CD14-positive monocyte (primary cell): Measurements from ENCODE around the gene FNDC3B. TPM values are rescaled to one million over a fixed set of nuclear protein-coding genes. Genes with fewer than 3 reads are reported as not detected.

Experiments
- DNase-seq, 3 donors: peaks; one replicate each; pipeline ENCODE4 v3.0.0-alpha.2; 2011 to 2022
- H2AFZ ChIP-seq: 2 replicates; pipeline ENCODE4 v1.6.0; 2012; ENCODE audit warnings: mild to moderate bottlenecking, low read depth, low read length, inconsistent platforms; ENCODE audit not compliant: insufficient read depth, poor library complexity, severe bottlenecking
- H3K27ac ChIP-seq, 2 donors: 1 replicate in 1 of 2; 2 replicates in 1 of 2; pipeline ENCODE4 v1.5.1; 2012 to 2013; ENCODE audit warnings: low read length in 2 of 2, control low read depth in 1 of 2, inconsistent platforms in 1 of 2, low read depth in 1 of 2, mild to moderate bottlenecking in 1 of 2
- H3K27me3 ChIP-seq, 2 donors: one replicate each; pipeline versions ENCODE4 v1.6.0 to v1.6.1; 2011 to 2013; ENCODE audit warnings: low read length in 2 of 2; ENCODE audit not compliant: control insufficient read depth in 2 of 2, insufficient read depth in 2 of 2
- H3K36me3 ChIP-seq, 2 donors: replicated peaks in 1 of 2; 1 replicate in 1 of 2; 2 replicates in 1 of 2; pipeline versions ENCODE4 v1.5.1 to v1.6.1; 2012 to 2013; ENCODE audit warnings: low read length in 2 of 2, control low read depth in 1 of 2, inconsistent platforms in 1 of 2, mild to moderate bottlenecking in 1 of 2; ENCODE audit not compliant: insufficient read depth in 2 of 2, control insufficient read depth in 1 of 2
- H3K4me1 ChIP-seq, 2 donors: 1 replicate in 1 of 2; 2 replicates in 1 of 2; pipeline versions ENCODE4 v1.5.1 to v1.6.1; 2012 to 2013; ENCODE audit warnings: low read length in 2 of 2, control low read depth in 1 of 2, inconsistent platforms in 1 of 2, mild to moderate bottlenecking in 1 of 2, moderate library complexity in 1 of 2; ENCODE audit not compliant: insufficient read depth in 2 of 2, control insufficient read depth in 1 of 2
- H3K4me2 ChIP-seq: replicated peaks from 2 replicates; pipeline ENCODE3; 2012; ENCODE audit warnings: low read length, moderate library complexity, mild to moderate bottlenecking; ENCODE audit not compliant: poor library complexity, severe bottlenecking; ENCODE audit errors: extremely low read depth
- H3K4me3 ChIP-seq, 3 experiments: fragments of 200-600 bp in 1 of 3; sonication (generic) in 1 of 3; replicated peaks in 1 of 3; 1 replicate in 2 of 3; 2 replicates in 1 of 3; pipeline ENCODE4 v1.5.1; 2011 to 2013; ENCODE audit warnings: low read length in 3 of 3, mild to moderate bottlenecking in 3 of 3, control low read depth in 2 of 3, low read depth in 2 of 3, inconsistent platforms in 1 of 3, moderate library complexity in 1 of 3
- H3K79me2 ChIP-seq: 2 replicates; pipeline ENCODE4 v1.6.0; 2012; ENCODE audit warnings: mild to moderate bottlenecking, control low read depth, inconsistent platforms, low read length, moderate library complexity; ENCODE audit not compliant: insufficient read depth
- H3K9ac ChIP-seq: 2 replicates; pipeline ENCODE4 v1.6.0; 2017; ENCODE audit warnings: low read length, mild to moderate bottlenecking; ENCODE audit not compliant: insufficient read depth, poor library complexity, severe bottlenecking
- H3K9me3 ChIP-seq, 2 donors: replicated peaks in 1 of 2; 1 replicate in 1 of 2; 2 replicates in 1 of 2; pipeline versions ENCODE4 v1.5.1 to v1.6.1; 2012 to 2013; ENCODE audit warnings: low read length in 2 of 2, control low read depth in 1 of 2; ENCODE audit not compliant: control insufficient read depth in 1 of 2, insufficient read depth in 1 of 2
- H4K20me1 ChIP-seq: 2 replicates; pipeline ENCODE4 v1.6.0; 2012; ENCODE audit warnings: mild to moderate bottlenecking, low read length, control low read depth, moderate library complexity; ENCODE audit not compliant: insufficient read depth
- H3K27ac Mint-ChIP-seq, 7 donors: one replicate each; pipeline ENCODE4 v1.8.0; 2020; ENCODE audit warnings: mild to moderate bottlenecking in 7 of 7, mixed read lengths in 7 of 7, moderate library complexity in 6 of 7, inconsistent platforms in 2 of 7
- H3K27me3 Mint-ChIP-seq, 3 donors: one replicate each; pipeline ENCODE4 v1.8.0; 2021 to 2022; ENCODE audit warnings: low read depth in 3 of 3, mild to moderate bottlenecking in 3 of 3, mixed read lengths in 3 of 3, moderate library complexity in 3 of 3, inconsistent platforms in 1 of 3
- H3K36me3 Mint-ChIP-seq, 2 donors: one replicate each; pipeline ENCODE4 v1.8.0; 2020; ENCODE audit warnings: mixed read lengths in 2 of 2, inconsistent platforms in 1 of 2, mild to moderate bottlenecking in 1 of 2
- H3K4me1 Mint-ChIP-seq: one replicate; pipeline ENCODE4 v1.8.0; 2020; ENCODE audit warnings: mild to moderate bottlenecking, mixed read lengths
- H3K4me3 Mint-ChIP-seq, 2 donors: one replicate each; pipeline ENCODE4 v1.8.0; 2020; ENCODE audit warnings: mild to moderate bottlenecking in 2 of 2, mixed read lengths in 2 of 2, moderate library complexity in 1 of 2
- H3K9me3 Mint-ChIP-seq, 7 donors: one replicate each; pipeline ENCODE4 v1.8.0; 2020 to 2022; ENCODE audit warnings: mixed read lengths in 7 of 7, mild to moderate bottlenecking in 6 of 7, moderate library complexity in 6 of 7, inconsistent platforms in 2 of 7
- CTCF ChIP-seq: fragments of 200-600 bp; IDR thresholded peaks from one replicate; pipeline ENCODE4 v1.8.0; 2022; ENCODE audit warnings: antibody characterized with exemption, mild to moderate bottlenecking
- WGBS: methylation state at CpG from one replicate; pipeline ENCODE4 v1.1.5; 2013; ENCODE audit warnings: missing lambda C conversion rate; ENCODE audit not compliant: insufficient coverage; 5-methylcytosine and 5-hydroxymethylcytosine counted together
- intact Hi-C, 2 donors: fragments of 100-400 bp; cut with micrococcal nuclease; formaldehyde crosslinking; loops; one replicate each; pipeline versions ENCODE4 v1.15.0 to v1.15.1; 2023
- polyA plus RNA-seq, 3 donors: library from polyadenylated mRNA; depleted of rRNA in 1 of 3; unstranded in 2 of 3; stranded (reverse) in 1 of 3; fragments of 300-500 nt in 2 of 3; fragments of >200 nt in 1 of 3; fragmentation: Illumina TruSeq in 2 of 3; gene quantifications; 1 replicate in 2 of 3; 2 replicates in 1 of 3; pipeline ENCODE4 v1.2.3, GENCODE V29; 2012 to 2021

The FNDC3B gene
- polyA plus RNA-seq, 3 donors, result 19.6 to 36.1 (median 25.7) TPM

GRCh38 chr3:172326993-172327392, 287.6 kb downstream of the FNDC3B start:
- H3K9me3 ChIP-seq, result no peaks in the 10 kb centered on the region
- no peaks in the 10 kb centered on the region for H3K27me3 ChIP-seq
- H2AFZ ChIP-seq, result no peak overlapping the region
- no peak for DNase-seq
- no peaks in the 10 kb centered on the region for H3K79me2 ChIP-seq
- Mint-ChIP-seq H3K27me3 (peaks cover 0 to under 1% (median under 1%) of the 10 kb centered on the region in 3 donors), H3K4me1 (no peaks in the 10 kb centered on the region), H3K4me3 (no peak overlapping the region), H3K9me3 (no peaks in the 10 kb centered on the region), H3K36me3 (peaks cover 87 to 93% of the 10 kb centered on the region in 2 donors), H3K27ac (peak overlapping the region in 2 of 7 donors; percentile 18 to 36)
- H3K9ac ChIP-seq, result no peak overlapping the region
- no peak for TF ChIP-seq CTCF
- intact Hi-C loops, result no loop called here
- H3K36me3 ChIP-seq, result peaks cover 84 to 99% of the 10 kb centered on the region in 2 donors
- WGBS, result no CpG with 5 or more reads among the region's 3 CpGs
- H3K4me2 ChIP-seq, result no peak overlapping the region
- no peak overlapping the region for H3K4me3 ChIP-seq
- peak overlapping the region in 1 of 2 donors; percentile 4 for H3K27ac ChIP-seq
- no peaks in the 10 kb centered on the region for H3K4me1 ChIP-seq
- peaks cover 22% of the 10 kb centered on the region for H4K20me1 ChIP-seq

GRCh38 chr3:172328282-172328681, 288.9 kb downstream of the FNDC3B start:
- Histone ChIP-seq H3K27me3 (no peaks in the 10 kb centered on the region), H3K4me3 (no peak overlapping the region), H3K27ac (peak overlapping the region in 1 of 2 donors; percentile 22), H3K9ac (no peak overlapping the region), H3K36me3 (peaks cover 81 to 98% of the 10 kb centered on the region in 2 donors), H4K20me1 (peaks cover 29% of the 10 kb centered on the region), H3K4me2 (no peak overlapping the region), H2AFZ (no peak overlapping the region), H3K9me3 (no peaks in the 10 kb centered on the region), H3K4me1 (no peaks in the 10 kb centered on the region), H3K79me2 (no peaks in the 10 kb centered on the region)
- no peaks in the 10 kb centered on the region for H3K9me3 Mint-ChIP-seq
- WGBS, result 100% methylated on average over 1 of the region's 4 CpGs
- H3K36me3 Mint-ChIP-seq, result peaks cover 82 to 91% of the 10 kb centered on the region in 2 donors
- H3K27me3 Mint-ChIP-seq, result no peaks in the 10 kb centered on the region
- no peaks in the 10 kb centered on the region for H3K4me1 Mint-ChIP-seq
- intact Hi-C loops, result no loop called here
- TF ChIP-seq CTCF, result no peak
- peak overlapping the region in 1 of 7 donors; percentile 1 for H3K27ac Mint-ChIP-seq
- H3K4me3 Mint-ChIP-seq, result no peak overlapping the region
- DNase-seq, result no peak
